Gastrocnemius medialis (tissue), 4 donors: ENCODE measurements around the gene IRF7. TPM values are rescaled to one million over a fixed set of nuclear protein-coding genes. Genes with fewer than 3 reads are reported as not detected.
"Not testable (repeated sequence)": the region's sequence is repeated elsewhere in the genome, so short reads cannot be mapped to it uniquely, and the experiment has no call there.

Experiments
- ATAC-seq, 2 donors: fragments of 150-250 bp; one replicate each; pipeline ENCODE4 v1.9.1; 2016
- DNase-seq, 2 donors: peaks; one replicate each; pipeline ENCODE4 v3.0.0-alpha.2; 2019
- H3K27ac ChIP-seq, 4 donors: fragments of 200-600 bp; sonication (generic); 1 replicate in 1 of 4; 2 replicates in 3 of 4; pipeline ENCODE4 v1.5.1; 2016 to 2018; ENCODE audit warnings: mild to moderate bottlenecking in 2 of 4, moderate library complexity in 1 of 4
- H3K27me3 ChIP-seq, 3 donors: fragments of 200-600 bp; sonication (generic) in 2 of 3; 1 replicate in 1 of 3; 2 replicates in 2 of 3; pipeline versions ENCODE4 v1.5.1 to v1.6.0; 2016 to 2019; ENCODE audit warnings: mild to moderate bottlenecking in 1 of 3, moderate library complexity in 1 of 3
- H3K36me3 ChIP-seq, 2 donors: fragments of 200-600 bp; sonication (generic) in 1 of 2; one replicate each; pipeline ENCODE4 v1.5.1; 2017 to 2018
- H3K4me1 ChIP-seq, 2 donors: fragments of 200-600 bp; sonication (generic) in 1 of 2; one replicate each; pipeline ENCODE4 v1.5.1; 2016 to 2017; ENCODE audit warnings: mild to moderate bottlenecking in 2 of 2
- H3K4me3 ChIP-seq, 4 donors: fragments of 200-600 bp; sonication (generic) in 3 of 4; 1 replicate in 1 of 4; 2 replicates in 3 of 4; pipeline ENCODE4 v1.5.1; 2016 to 2019; ENCODE audit warnings: mild to moderate bottlenecking in 2 of 4
- H3K9me3 ChIP-seq, 3 donors: fragments of 200-600 bp; sonication (generic) in 2 of 3; 1 replicate in 1 of 3; 2 replicates in 2 of 3; pipeline ENCODE4 v1.5.1; 2016 to 2019
- CTCF ChIP-seq, 5 experiments: fragments of 450-650 bp in 3 of 5; fragments of 200-600 bp in 2 of 5; sonication (generic) in 2 of 5; IDR thresholded peaks in 4 of 5; conservative IDR thresholded peaks in 1 of 5; 1 replicate in 4 of 5; 2 replicates in 1 of 5; pipeline ENCODE4 v1.5.1; 2016 to 2019; ENCODE audit warnings: antibody characterized with exemption in 5 of 5, mild to moderate bottlenecking in 3 of 5, moderate library complexity in 3 of 5
- POLR2A ChIP-seq, 2 donors: fragments of 450-650 bp; IDR thresholded peaks; one replicate each; pipeline ENCODE4 v1.6.1; 2017; ENCODE audit warnings: antibody characterized with exemption in 2 of 2, mild to moderate bottlenecking in 2 of 2, moderate library complexity in 2 of 2
- in situ Hi-C, 4 donors: fragments of 200-750 bp; cut with MboI; loops; one replicate each; pipeline versions ENCODE4 v1.15.0 to v1.8.0; 2017; ENCODE audit warnings: low sequenced_read_pairs in 4 of 4
- intact Hi-C: fragments of 100-400 bp; cut with DNase I; formaldehyde crosslinking; loops from one replicate; pipeline ENCODE4 v1.15.1; 2023; ENCODE audit warnings: low total_unique reads
- total RNA-seq, 4 donors: library from RNA; depleted of rRNA; stranded (reverse); fragments of >200 nt; gene quantifications; one replicate each; pipeline versions ENCODE4 v1.1.0 to v1.2.3, GENCODE V29; 2016

Gene IRF7
- total RNA-seq, 4 donors from 2014 or later = 15.5 to 37.1 (median 26.3) TPM

- DNase-seq (no peak), ATAC-seq (peak in 1 of 2 donors; percentile 1)
- Histone ChIP-seq H3K4me3 (peak overlapping the region; percentile 70 to 99 (median 73)), H3K36me3 (no peaks in the 10 kb centered on the region), H3K4me1 (peaks cover 30 to 48% of the 10 kb centered on the region in 2 donors), H3K9me3 (no peaks in the 10 kb centered on the region), H3K27me3 (no peaks in the 10 kb centered on the region), H3K27ac (peak overlapping the region in 3 of 4 donors; percentile 80 to 88 (median 82))
- in situ Hi-C loops (loop anchor here (25.0 kb wide), 2 partner anchors 138 to 163 kb away; partner anchors contain the start of genes EPS8L2 (in 3 of the 4) and TALDO1 (in 1 of the 4)), intact Hi-C loops (no loop called here)
- TF ChIP-seq POLR2A (IDR thresholded peaks at IDR 0.05) (no peak), CTCF (IDR thresholded peaks at IDR 0.05 in 4 of 5, conservative IDR thresholded peaks at IDR 0.05 in 1 of 5) (no peak)
These were observed 41.0 kb downstream of the IRF7 start for GRCh38 chr11:574632-575312.

- H3K9me3 ChIP-seq, intact Hi-C loops, ATAC-seq, H3K36me3 ChIP-seq, H3K27me3 ChIP-seq, DNase-seq: not testable (repeated sequence)
- in situ Hi-C loops = loop anchor here (25.0 kb wide), 2 partner anchors 138 to 163 kb away; partner anchors contain the start of genes EPS8L2 (in 3 of the 4) and TALDO1 (in 1 of the 4)
- Histone ChIP-seq H3K4me3 (peak overlapping the region in 2 of 4 donors; percentile 73 to 99), H3K4me1 (peaks cover 31 to 46% of the 10 kb centered on the region in 2 donors), H3K27ac (peak overlapping the region; percentile 10 to 82 (median 34))
These were observed 41.6 kb downstream of the IRF7 start for GRCh38 chr11:574031-574570.

- no peaks in the 10 kb centered on the region for H3K9me3 ChIP-seq
- ATAC-seq = no peak
- intact Hi-C loops (no loop called here), in situ Hi-C loops (loop anchor here (25.0 kb wide), 2 partner anchors 139 to 164 kb away; partner anchors contain the start of genes EPS8L2 (in 3 of the 4) and TALDO1 (in 1 of the 4))
- peaks cover 24 to 41% of the 10 kb centered on the region in 2 donors for H3K4me1 ChIP-seq
- H3K36me3 ChIP-seq = no peaks in the 10 kb centered on the region
- no peaks in the 10 kb centered on the region for H3K27me3 ChIP-seq
- H3K4me3 ChIP-seq = no peak overlapping the region
- no peak for DNase-seq
- peak overlapping the region in 3 of 4 donors; percentile 30 to 69 (median 54) for H3K27ac ChIP-seq
- no peak for TF ChIP-seq CTCF (IDR thresholded peaks at IDR 0.05 in 4 of 5, conservative IDR thresholded peaks at IDR 0.05 in 1 of 5)
- TF ChIP-seq POLR2A (IDR thresholded peaks at IDR 0.05) = no peak
These were observed 42.5 kb downstream of the IRF7 start for GRCh38 chr11:573146-573759.

- intact Hi-C loops = no loop called here
- no peaks in the 10 kb centered on the region for H3K36me3 ChIP-seq
- H3K4me3 ChIP-seq = no peak overlapping the region
- DNase-seq (no peak), ATAC-seq (no peak)
- peaks cover 14 to 35% of the 10 kb centered on the region in 2 donors for H3K4me1 ChIP-seq
- H3K27me3 ChIP-seq = no peaks in the 10 kb centered on the region
- in situ Hi-C loops = loop anchor here (25.0 kb wide), 2 partner anchors 141 to 166 kb away; partner anchors contain the start of genes EPS8L2 (in 3 of the 4) and TALDO1 (in 1 of the 4)
- H3K9me3 ChIP-seq = no peaks in the 10 kb centered on the region
- TF ChIP-seq POLR2A (IDR thresholded peaks at IDR 0.05) (no peak), CTCF (IDR thresholded peaks at IDR 0.05 in 4 of 5, conservative IDR thresholded peaks at IDR 0.05 in 1 of 5) (no peak)
- H3K27ac ChIP-seq = no peak overlapping the region
These were observed 44.0 kb downstream of the IRF7 start for GRCh38 chr11:571802-572185.
